Mesothelial cell of epicardium (in vitro differentiated cells): ENCODE data around the gene MXI1. TPM values are rescaled to one million over a fixed set of nuclear protein-coding genes. Genes with fewer than 3 reads are reported as not detected.

Source experiments
- DNase-seq, 2 experiments: peaks; one replicate each; pipeline ENCODE4 v3.0.0; 2021; ENCODE audit warnings: low spot score in 2 of 2; ENCODE audit not compliant: unreplicated experiment in 2 of 2
- H3K27ac Mint-ChIP-seq: 2 replicates; pipeline ENCODE4 v1.8.0; 2021; ENCODE audit warnings: mixed read lengths
- H3K27me3 Mint-ChIP-seq: 2 replicates; pipeline ENCODE4 v1.8.0; 2021; ENCODE audit warnings: low read depth, mixed read lengths
- H3K36me3 Mint-ChIP-seq: 2 replicates; pipeline ENCODE4 v1.8.0; 2021; ENCODE audit warnings: mixed read lengths
- H3K4me1 Mint-ChIP-seq: 2 replicates; pipeline ENCODE4 v1.8.0; 2021; ENCODE audit warnings: mixed read lengths
- H3K4me3 Mint-ChIP-seq: 2 replicates; pipeline ENCODE4 v1.8.0; 2021; ENCODE audit warnings: mild to moderate bottlenecking, moderate library complexity, mixed read lengths
- H3K9me3 Mint-ChIP-seq: 2 replicates; pipeline ENCODE4 v1.8.0; 2021; ENCODE audit warnings: mixed read lengths
- total RNA-seq: library from RNA; stranded (reverse); gene quantifications from 3 replicates; pipeline ENCODE4 v1.2.1, GENCODE V29; 2021
- TF ChIP-seq, protein P1 (sequence below): fragments of 200-600 bp; sonication (generic); IDR thresholded peaks from one replicate; pipeline ENCODE4 v1.5.0; 2021; ENCODE audit warnings: antibody characterized with exemption; ENCODE audit not compliant: unreplicated experiment

MXI1 gene
- total RNA-seq, 1 donor from 2014 or later: 30.6 TPM

DNA sequence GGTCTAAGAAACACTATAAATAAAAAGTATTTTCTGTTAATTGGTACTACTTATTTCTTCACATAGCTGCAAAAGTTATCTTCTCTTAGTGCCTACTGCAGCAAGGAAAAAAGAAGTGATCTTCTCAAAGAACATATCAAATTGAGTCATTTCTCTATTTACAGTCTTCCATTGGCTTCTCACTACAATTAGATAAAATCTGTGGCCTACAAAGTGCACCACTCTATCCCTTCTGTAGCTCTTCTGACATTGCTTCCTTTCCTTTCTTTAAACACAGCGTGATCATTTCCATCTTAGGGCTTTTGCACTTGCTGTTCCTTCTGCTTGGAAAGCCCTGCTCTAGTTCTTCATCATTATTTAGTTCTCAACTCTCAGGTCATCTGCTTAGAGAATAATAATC lies 44.7 kb downstream of the MXI1 start:
- TF ChIP-seq, protein P1, sequence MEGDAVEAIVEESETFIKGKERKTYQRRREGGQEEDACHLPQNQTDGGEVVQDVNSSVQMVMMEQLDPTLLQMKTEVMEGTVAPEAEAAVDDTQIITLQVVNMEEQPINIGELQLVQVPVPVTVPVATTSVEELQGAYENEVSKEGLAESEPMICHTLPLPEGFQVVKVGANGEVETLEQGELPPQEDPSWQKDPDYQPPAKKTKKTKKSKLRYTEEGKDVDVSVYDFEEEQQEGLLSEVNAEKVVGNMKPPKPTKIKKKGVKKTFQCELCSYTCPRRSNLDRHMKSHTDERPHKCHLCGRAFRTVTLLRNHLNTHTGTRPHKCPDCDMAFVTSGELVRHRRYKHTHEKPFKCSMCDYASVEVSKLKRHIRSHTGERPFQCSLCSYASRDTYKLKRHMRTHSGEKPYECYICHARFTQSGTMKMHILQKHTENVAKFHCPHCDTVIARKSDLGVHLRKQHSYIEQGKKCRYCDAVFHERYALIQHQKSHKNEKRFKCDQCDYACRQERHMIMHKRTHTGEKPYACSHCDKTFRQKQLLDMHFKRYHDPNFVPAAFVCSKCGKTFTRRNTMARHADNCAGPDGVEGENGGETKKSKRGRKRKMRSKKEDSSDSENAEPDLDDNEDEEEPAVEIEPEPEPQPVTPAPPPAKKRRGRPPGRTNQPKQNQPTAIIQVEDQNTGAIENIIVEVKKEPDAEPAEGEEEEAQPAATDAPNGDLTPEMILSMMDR: no peak
- DNase-seq: no peak
- peaks cover 13% of the 10 kb centered on the region for H3K9me3 Mint-ChIP-seq

DNA sequence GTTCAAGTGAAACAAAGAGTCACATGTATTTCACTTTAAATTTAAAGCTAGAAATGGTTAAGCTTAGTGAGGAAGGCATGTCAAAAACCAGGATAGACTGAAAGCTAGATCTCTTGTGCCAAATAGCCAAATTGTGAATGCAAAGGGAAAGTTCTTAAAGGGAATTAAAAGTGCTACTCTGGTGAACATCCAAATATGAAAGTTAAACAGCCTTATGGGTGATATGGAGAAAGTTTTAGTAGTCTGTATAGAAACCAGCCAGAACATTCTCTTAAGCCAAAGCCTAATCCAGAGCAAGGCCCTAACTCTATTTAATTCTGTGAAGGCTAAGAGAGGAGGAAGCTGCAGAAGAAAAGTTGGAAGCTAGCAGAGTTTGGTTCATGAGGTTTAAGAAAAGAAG lies 47.1 kb downstream of the MXI1 start:
- TF ChIP-seq, protein P1: no peak
- Mint-ChIP-seq H3K27me3 (no peaks in the 10 kb centered on the region), H3K27ac (no peak overlapping the region), H3K36me3 (peaks cover 23% of the 10 kb centered on the region), H3K9me3 (peaks cover 13% of the 10 kb centered on the region), H3K4me1 (peaks cover 3% of the 10 kb centered on the region), H3K4me3 (no peak overlapping the region)
- DNase-seq: no peak

More for the DNA sequence above, 44.7 kb downstream of the MXI1 start:
- Mint-ChIP-seq H3K4me1 (peaks cover 3% of the 10 kb centered on the region), H3K27me3 (no peaks in the 10 kb centered on the region), H3K4me3 (no peak overlapping the region), H3K36me3 (peaks cover 30% of the 10 kb centered on the region), H3K27ac (no peak overlapping the region)

DNA sequence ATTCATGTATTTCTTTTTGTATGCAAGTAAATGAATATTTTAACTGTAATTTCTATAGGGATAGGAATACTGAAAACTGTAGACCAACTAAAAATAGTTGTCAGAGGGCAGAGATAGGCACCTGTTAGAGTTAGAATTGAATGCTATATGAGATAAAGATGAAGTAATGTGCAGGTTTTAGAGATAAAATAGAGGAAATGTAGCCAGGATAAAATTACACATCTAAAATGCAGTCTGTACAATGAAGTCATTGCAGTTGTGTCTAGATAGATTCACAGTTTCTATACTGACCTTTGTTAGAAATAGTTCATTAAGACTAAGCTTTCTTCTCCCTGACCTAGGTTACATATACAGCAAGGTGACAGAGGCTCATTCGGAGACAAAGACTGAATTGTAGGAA lies 51.1 kb downstream of the MXI1 start:
- peaks cover 13% of the 10 kb centered on the region for H3K9me3 Mint-ChIP-seq
- H3K4me1 Mint-ChIP-seq: no peaks in the 10 kb centered on the region
- TF ChIP-seq, protein P1: no peak
- peaks cover 21% of the 10 kb centered on the region for H3K36me3 Mint-ChIP-seq
- no peak for DNase-seq
- H3K4me3 Mint-ChIP-seq: no peak overlapping the region
- H3K27ac Mint-ChIP-seq: no peak overlapping the region
- no peaks in the 10 kb centered on the region for H3K27me3 Mint-ChIP-seq

DNA sequence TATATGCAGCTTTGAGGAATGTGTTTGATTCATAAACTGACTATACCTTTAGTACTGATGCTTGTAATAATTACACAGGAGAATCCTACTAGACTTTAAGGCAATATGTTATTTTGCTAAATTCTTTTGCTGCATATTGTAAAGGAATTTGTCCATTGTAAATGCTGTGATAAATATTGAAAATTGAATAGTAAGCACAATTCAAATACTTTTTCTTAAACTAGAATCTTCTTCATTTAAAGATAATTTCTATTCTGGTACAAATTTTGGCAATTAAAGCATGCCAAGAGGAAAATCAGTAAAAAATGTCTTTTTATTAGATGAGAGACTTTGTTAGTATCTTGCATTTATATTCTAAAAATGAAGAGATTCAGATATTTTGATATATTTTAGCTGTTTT lies 51.9 kb downstream of the MXI1 start:
- no peak for DNase-seq
- peaks cover 13% of the 10 kb centered on the region for H3K9me3 Mint-ChIP-seq
- no peak overlapping the region for H3K27ac Mint-ChIP-seq
- no peak overlapping the region for H3K4me3 Mint-ChIP-seq
- peaks cover 20% of the 10 kb centered on the region for H3K36me3 Mint-ChIP-seq
- no peaks in the 10 kb centered on the region for H3K4me1 Mint-ChIP-seq
- TF ChIP-seq, protein P1: no peak
- H3K27me3 Mint-ChIP-seq: no peaks in the 10 kb centered on the region

DNA sequence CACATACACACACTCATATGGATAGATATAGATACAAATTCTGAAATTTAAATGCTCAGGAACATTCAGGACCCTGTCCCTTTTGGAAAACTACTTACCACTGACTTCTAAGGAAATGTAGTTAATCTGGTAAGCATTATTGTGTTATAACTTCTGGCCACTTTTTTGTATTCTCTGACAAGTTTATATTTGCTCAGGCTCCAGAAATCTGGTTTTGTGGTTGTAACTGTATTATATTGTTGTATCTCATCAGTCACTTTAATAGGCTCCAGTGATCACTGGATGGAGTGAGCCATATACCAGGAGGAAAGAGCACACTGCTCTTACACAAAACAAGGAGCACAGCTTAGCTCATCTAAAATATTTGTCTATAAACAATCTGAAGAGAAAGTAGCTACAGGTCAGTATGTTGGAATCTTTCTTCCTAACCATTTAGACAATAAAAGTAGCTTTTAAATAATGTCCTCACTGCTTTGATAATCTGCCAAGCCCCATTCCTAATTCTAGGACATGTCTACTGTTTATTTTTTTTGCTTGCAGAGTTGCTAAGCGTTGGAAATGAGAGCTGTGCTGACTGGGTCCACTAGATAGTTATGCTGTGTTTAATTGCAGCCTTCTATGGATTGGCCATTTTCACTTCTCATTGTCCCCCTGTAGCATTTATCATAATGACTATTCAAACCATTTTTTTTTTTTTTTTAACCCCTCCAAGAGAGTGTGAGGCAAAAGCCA lies 53.5 kb downstream of the MXI1 start:
- H3K4me1 Mint-ChIP-seq: no peaks in the 10 kb centered on the region
- H3K27ac Mint-ChIP-seq: no peak overlapping the region
- peaks cover 1% of the 10 kb centered on the region for H3K9me3 Mint-ChIP-seq
- TF ChIP-seq, protein P1: no peak
- no peaks in the 10 kb centered on the region for H3K27me3 Mint-ChIP-seq
- no peak overlapping the region for H3K4me3 Mint-ChIP-seq
- H3K36me3 Mint-ChIP-seq: peaks cover 7% of the 10 kb centered on the region
- DNase-seq: no peak
